SK-N-SH (cell line): ENCODE results near the gene TCFL5. TPM values are rescaled to one million over a fixed set of nuclear protein-coding genes. Genes with fewer than 3 reads are reported as not detected.

Experiments
- CTCF ChIA-PET: fragments of 300-600, 350-600 bp; formaldehyde crosslinking; extraction: SDS; loops from one replicate; lab custom pipeline; 2021; lab: Yijun Ruan, JAX
- POLR2A ChIA-PET: fragments of 350-600 bp; sonication (Branson Sonifier 250); formaldehyde crosslinking; extraction: SDS; loops from one replicate; lab custom pipeline; 2020; ENCODE audit warnings: antibody characterized with exemption, inconsistent platforms; lab: Yijun Ruan, JAX
- DNase-seq: peaks from one replicate; pipeline ENCODE4 v3.0.0; 2012
- H2AFZ ChIP-seq: fragments of 200-600 bp; sonication (generic); 2 replicates; pipeline ENCODE4 v1.8.1; 2016; ENCODE audit warnings: antibody characterized with exemption, mild to moderate bottlenecking, low read depth
- H3F3A ChIP-seq: fragments of 200-600 bp; sonication (generic); replicated peaks from 2 replicates; pipeline ENCODE3; 2016; ENCODE audit warnings: antibody characterized with exemption, mild to moderate bottlenecking; ENCODE audit not compliant: insufficient read depth
- H3K27ac ChIP-seq, 2 experiments: fragments of 200-500 bp in 1 of 2; fragments of 200-600 bp in 1 of 2; sonication (Bioruptor generic) in 1 of 2; sonication (generic), shearing (Covaris generic) in 1 of 2; 2 replicates each; pipeline versions ENCODE4 v1.5.1 to v1.6.1; 2014 to 2016; ENCODE audit warnings: low read depth in 2 of 2, inconsistent platforms in 1 of 2, low read length in 1 of 2, mild to moderate bottlenecking in 1 of 2, mixed read lengths in 1 of 2
- H3K27me3 ChIP-seq: fragments of 200-600 bp; sonication (generic), shearing (Covaris generic); 2 replicates; pipeline ENCODE4 v1.6.1; 2016; ENCODE audit warnings: mixed run types; ENCODE audit not compliant: insufficient read depth
- H3K36me3 ChIP-seq, 2 experiments: fragments of 200-500 bp in 1 of 2; fragments of 200-600 bp in 1 of 2; sonication (Bioruptor generic) in 1 of 2; sonication (generic) in 1 of 2; replicated peaks in 1 of 2; 2 replicates each; pipeline versions ENCODE3 to v1.5.1; 2014 to 2016; ENCODE audit warnings: low read length in 1 of 2, mild to moderate bottlenecking in 1 of 2; ENCODE audit not compliant: insufficient read depth in 2 of 2, control insufficient read depth in 1 of 2
- H3K4me1 ChIP-seq, 2 experiments: fragments of 200-500 bp in 1 of 2; fragments of 200-600 bp in 1 of 2; sonication (Bioruptor generic) in 1 of 2; sonication (generic), shearing (Covaris generic) in 1 of 2; 2 replicates each; pipeline versions ENCODE4 v1.5.1 to v1.6.1; 2014 to 2016; ENCODE audit warnings: low read depth in 1 of 2, low read length in 1 of 2, mixed run types in 1 of 2; ENCODE audit not compliant: insufficient read depth in 2 of 2, control insufficient read depth in 1 of 2
- H3K4me2 ChIP-seq: fragments of 200-600 bp; sonication (generic), shearing (Covaris generic); 2 replicates; pipeline ENCODE4 v1.6.1; 2017; ENCODE audit warnings: mixed run types
- H3K4me3 ChIP-seq, 2 experiments: fragments of 200-500 bp in 1 of 2; fragments of 200-600 bp in 1 of 2; sonication (Bioruptor generic) in 1 of 2; sonication (generic), shearing (Covaris generic) in 1 of 2; 2 replicates each; pipeline versions ENCODE4 v1.5.1 to v1.8.1; 2014 to 2016; ENCODE audit warnings: low read depth in 2 of 2, inconsistent platforms in 1 of 2, low read length in 1 of 2, mild to moderate bottlenecking in 1 of 2, mixed read lengths in 1 of 2, moderate library complexity in 1 of 2
- H3K79me2 ChIP-seq: fragments of 200-600 bp; sonication (generic); 2 replicates; pipeline ENCODE4 v1.8.1; 2017; ENCODE audit warnings: mild to moderate bottlenecking; ENCODE audit not compliant: insufficient read depth
- H3K9ac ChIP-seq: fragments of 200-600 bp; sonication (generic); 2 replicates; pipeline ENCODE4 v1.6.1; 2017; ENCODE audit warnings: mixed run types
- H3K9me2 ChIP-seq: fragments of 200-600 bp; sonication (generic); 2 replicates; pipeline ENCODE4 v1.6.1; 2017; ENCODE audit warnings: mixed run types
- H3K9me3 ChIP-seq: fragments of 200-600 bp; sonication (generic); 2 replicates; pipeline ENCODE4 v1.6.1; 2017; ENCODE audit warnings: mixed run types, mild to moderate bottlenecking, moderate library complexity
- H4K20me1 ChIP-seq: fragments of 200-600 bp; sonication (generic); 2 replicates; pipeline ENCODE4 v1.6.1; 2017; ENCODE audit warnings: mild to moderate bottlenecking, mixed run types; ENCODE audit not compliant: insufficient read depth
- FOSL2 ChIP-seq: IDR thresholded peaks from 2 replicates; pipeline ENCODE4 v1.4.0; 2012; ENCODE audit warnings: low read depth, mild to moderate bottlenecking, moderate library complexity, borderline replicate concordance
- GABPA ChIP-seq: IDR thresholded peaks from 2 replicates; pipeline ENCODE4 v1.4.0; 2012; ENCODE audit warnings: low read depth, mild to moderate bottlenecking
- MEF2A ChIP-seq: IDR thresholded peaks from 2 replicates; pipeline ENCODE4 v1.4.0; 2012; ENCODE audit warnings: low read depth, borderline replicate concordance
- NFIC ChIP-seq: IDR thresholded peaks from 2 replicates; pipeline ENCODE4 v1.4.0; 2012; ENCODE audit warnings: borderline replicate concordance
- RXRA ChIP-seq: IDR thresholded peaks from 2 replicates; pipeline ENCODE4 v1.4.0; 2012; ENCODE audit warnings: low read depth, mild to moderate bottlenecking, borderline replicate concordance
- SMC3 ChIP-seq: IDR thresholded peaks from 2 replicates; pipeline ENCODE4 v1.6.1; 2012; ENCODE audit warnings: low read depth, low read length, improper control_type of control experiment
- TEAD4 ChIP-seq: IDR thresholded peaks from 2 replicates; pipeline ENCODE4 v1.4.0; 2012; ENCODE audit warnings: mild to moderate bottlenecking, borderline replicate concordance; ENCODE audit not compliant: insufficient read depth
- YY1 ChIP-seq: IDR thresholded peaks from 2 replicates; pipeline ENCODE4 v1.4.0; 2012; ENCODE audit warnings: low read depth, mild to moderate bottlenecking
- WGBS: methylation state at CpG from one replicate; pipeline ENCODE4 v1.1.6; 2017; ENCODE audit warnings: low lambda C conversion rate; 5-methylcytosine and 5-hydroxymethylcytosine counted together
- polyA plus RNA-seq, 3 experiments: library from polyadenylated mRNA; depleted of rRNA; stranded (reverse); fragments of >200 nt; gene quantifications; 2 replicates each; pipeline ENCODE4 v1.2.3, GENCODE V29; 2012
- TF ChIP-seq, protein P1 (sequence below): IDR thresholded peaks from 2 replicates; pipeline ENCODE4 v1.4.0; 2012; ENCODE audit warnings: low read depth
- TF ChIP-seq, protein P2 (sequence below): IDR thresholded peaks from 2 replicates; pipeline ENCODE4; 2012
- TF ChIP-seq, protein P3 (sequence below): IDR thresholded peaks from 2 replicates; pipeline ENCODE4 v1.6.1; 2012; ENCODE audit warnings: mild to moderate bottlenecking, low read depth, low read length, moderate library complexity
- TF ChIP-seq, protein P4 (sequence below): fragments of 200-600 bp; sonication (generic); IDR thresholded peaks from 2 replicates; pipeline ENCODE4 v1.6.1; 2017; ENCODE audit warnings: antibody characterized with exemption, mild to moderate bottlenecking, moderate library complexity
- TF ChIP-seq, protein P5 (sequence below): fragments of 150-350 bp; IDR thresholded peaks from 2 replicates; pipeline ENCODE4 v1.6.1; 2016; ENCODE audit warnings: mild to moderate bottlenecking, low read depth, low read length

TCFL5 gene
- polyA plus RNA-seq, 1 of the 3 experiments (the other 2 are of a cell fraction): 10.1 TPM

DNA sequence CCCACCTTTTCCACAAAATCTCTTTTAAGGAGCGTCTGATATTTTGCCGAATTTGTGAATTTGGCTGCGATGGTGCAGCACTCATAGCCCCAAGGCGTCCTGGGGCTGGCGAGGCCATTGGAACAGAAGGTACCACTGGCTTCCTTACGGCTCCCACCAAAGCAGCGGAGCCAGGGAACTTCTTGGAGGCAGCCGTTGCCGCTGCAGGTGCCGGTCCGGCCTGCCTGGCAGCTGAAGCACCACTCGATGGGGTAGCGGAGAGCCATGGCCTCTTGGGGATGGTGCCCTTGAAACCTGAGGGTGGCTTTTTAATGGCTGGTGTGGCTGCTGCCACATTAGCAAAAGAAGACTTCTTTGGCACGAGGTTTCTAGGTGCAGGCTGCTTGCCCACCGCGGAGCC is 34.9 kb upstream of the TCFL5 start:
- no peak overlapping the region for H3K4me3 ChIP-seq
- peaks cover 5% of the 10 kb centered on the region; the same call in 1 of the 2 replicates for H4K20me1 ChIP-seq
- H3K9me3 ChIP-seq: no peaks in the 10 kb centered on the region
- DNase-seq: no peak
- H3F3A ChIP-seq: peaks cover 15% of the 10 kb centered on the region
- ChIA-PET POLR2A (no interaction called here), CTCF (interaction anchor here (1.0 to 9.8 kb wide), 3 partner anchors 19 to 76 kb away, joined by 3 to 181 read pairs (median 86); no protein-coding TSS in a partner anchor)
- peaks cover 37 to 70% of the 10 kb centered on the region in 2 experiments for H3K36me3 ChIP-seq
- H3K9ac ChIP-seq: no peak overlapping the region
- WGBS: 98% methylated on average over 8 of the region's 16 CpGs
- no peak for TF ChIP-seq SMC3
- no peak for TF ChIP-seq MEF2A
- TF ChIP-seq RXRA: no peak
- no peak overlapping the region for H3K27ac ChIP-seq
- no peak overlapping the region for H3K4me2 ChIP-seq
- H3K27me3 ChIP-seq: no peaks in the 10 kb centered on the region
- H3K79me2 ChIP-seq: peaks cover 13% of the 10 kb centered on the region; the same call in 1 of the 2 replicates
- peaks cover 4 to 15% of the 10 kb centered on the region in 2 experiments; a peak in 2 of 4 replicates for H3K4me1 ChIP-seq
- H3K9me2 ChIP-seq: no peaks in the 10 kb centered on the region
- no peak overlapping the region for H2AFZ ChIP-seq

DNA sequence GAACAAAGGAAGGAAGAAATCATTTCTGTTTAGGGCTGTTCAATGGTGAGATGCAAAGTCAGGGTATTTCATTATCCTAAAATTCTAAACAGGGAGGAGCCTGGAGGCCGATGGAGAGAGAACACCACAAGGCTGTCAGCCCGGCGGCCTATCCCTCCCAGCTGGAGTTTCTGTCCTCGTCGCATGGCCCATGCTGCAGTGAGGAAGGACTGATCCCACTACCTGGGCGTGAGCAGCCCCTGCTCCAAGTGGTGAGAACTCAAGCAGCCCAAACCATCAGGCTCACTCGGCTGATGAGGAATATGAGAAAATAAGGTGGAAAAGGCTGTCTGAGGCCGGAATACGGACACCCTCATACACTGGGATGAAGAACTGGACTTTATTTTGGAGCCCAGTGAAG is 33.9 kb upstream of the TCFL5 start:
- peaks cover 11% of the 10 kb centered on the region; the same call in 1 of the 2 replicates for H3K79me2 ChIP-seq
- H2AFZ ChIP-seq: no peak overlapping the region
- 92% methylated on average over 8 of the region's 9 CpGs for WGBS
- H3K4me3 ChIP-seq: no peak overlapping the region
- no peak overlapping the region for H3K4me2 ChIP-seq
- no peak for TF ChIP-seq FOSL2
- TF ChIP-seq, protein P1, sequence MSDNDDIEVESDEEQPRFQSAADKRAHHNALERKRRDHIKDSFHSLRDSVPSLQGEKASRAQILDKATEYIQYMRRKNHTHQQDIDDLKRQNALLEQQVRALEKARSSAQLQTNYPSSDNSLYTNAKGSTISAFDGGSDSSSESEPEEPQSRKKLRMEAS: no peak
- TF ChIP-seq, all 33 proteins: peak for 0
- Histone ChIP-seq H3K36me3 (peaks cover 43 to 70% of the 10 kb centered on the region in 2 experiments), H3K9ac (no peak overlapping the region), H3K27ac (no peak overlapping the region; a peak in 1 of 4 replicates), H3K9me3 (no peaks in the 10 kb centered on the region), H3K4me1 (peaks cover 3 to 13% of the 10 kb centered on the region in 2 experiments; a peak in 2 of 4 replicates), H3K9me2 (no peaks in the 10 kb centered on the region), H3F3A (peaks cover 5% of the 10 kb centered on the region), H3K27me3 (no peaks in the 10 kb centered on the region), H4K20me1 (peaks cover 3% of the 10 kb centered on the region; the same call in 1 of the 2 replicates)
- CTCF ChIA-PET: interaction anchor here (1.0 to 3.4 kb wide), 4 partner anchors 16 to 77 kb away, joined by 3 to 22 read pairs (median 6); no protein-coding TSS in a partner anchor
- DNase-seq: no peak
- POLR2A ChIA-PET: no interaction called here

DNA sequence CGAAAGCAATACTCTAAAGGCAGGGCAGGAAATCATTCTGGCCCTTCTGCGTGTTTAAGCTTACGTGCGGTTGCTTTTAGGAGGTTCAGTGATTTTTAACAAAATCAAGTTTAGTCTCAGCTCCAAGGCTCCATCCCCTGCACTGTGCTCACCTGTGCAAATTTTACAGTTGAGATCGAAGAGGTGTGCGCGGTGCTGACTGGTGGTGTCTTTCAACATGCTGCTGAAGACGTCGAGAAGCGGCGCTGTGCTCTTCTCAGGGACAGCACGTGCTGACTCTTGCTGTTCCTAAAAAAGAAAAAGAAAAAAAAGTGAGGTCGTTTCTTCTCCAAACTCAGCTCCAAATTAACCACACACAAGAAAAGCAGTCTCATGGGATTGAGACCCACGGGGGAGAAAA is 32.6 kb upstream of the TCFL5 start:
- Histone ChIP-seq H3K4me2 (no peak overlapping the region), H4K20me1 (no peaks in the 10 kb centered on the region; the same call in 1 of the 2 replicates), H3K4me3 (no peak overlapping the region), H3K79me2 (peaks cover 5% of the 10 kb centered on the region; the same call in 1 of the 2 replicates), H3K9ac (no peak overlapping the region), H3K36me3 (peaks cover 53 to 82% of the 10 kb centered on the region in 2 experiments), H3K9me2 (no peaks in the 10 kb centered on the region), H3K4me1 (peaks cover 0 to 1% of the 10 kb centered on the region in 2 experiments; a peak in 1 of 4 replicates), H3F3A (peaks cover 9% of the 10 kb centered on the region), H2AFZ (no peak overlapping the region), H3K27me3 (no peaks in the 10 kb centered on the region), H3K27ac (no peak overlapping the region), H3K9me3 (no peaks in the 10 kb centered on the region)
- ChIA-PET CTCF (interaction anchor here (0.8 to 3.4 kb wide), 11 partner anchors 8 to 78 kb away, joined by 3 to 22 read pairs (median 4); no protein-coding TSS in a partner anchor), POLR2A (no interaction called here)
- WGBS: 94% methylated on average over 14 of the region's 14 CpGs
- DNase-seq: no peak
- TF ChIP-seq NFIC (no peak), YY1 (no peak), GABPA (no peak), TEAD4 (no peak), RXRA (no peak)
- TF ChIP-seq, protein P2, sequence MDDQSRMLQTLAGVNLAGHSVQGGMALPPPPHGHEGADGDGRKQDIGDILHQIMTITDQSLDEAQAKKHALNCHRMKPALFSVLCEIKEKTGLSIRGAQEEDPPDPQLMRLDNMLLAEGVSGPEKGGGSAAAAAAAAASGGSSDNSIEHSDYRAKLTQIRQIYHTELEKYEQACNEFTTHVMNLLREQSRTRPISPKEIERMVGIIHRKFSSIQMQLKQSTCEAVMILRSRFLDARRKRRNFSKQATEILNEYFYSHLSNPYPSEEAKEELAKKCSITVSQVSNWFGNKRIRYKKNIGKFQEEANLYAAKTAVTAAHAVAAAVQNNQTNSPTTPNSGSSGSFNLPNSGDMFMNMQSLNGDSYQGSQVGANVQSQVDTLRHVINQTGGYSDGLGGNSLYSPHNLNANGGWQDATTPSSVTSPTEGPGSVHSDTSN: no peak
- TF ChIP-seq, protein P3, sequence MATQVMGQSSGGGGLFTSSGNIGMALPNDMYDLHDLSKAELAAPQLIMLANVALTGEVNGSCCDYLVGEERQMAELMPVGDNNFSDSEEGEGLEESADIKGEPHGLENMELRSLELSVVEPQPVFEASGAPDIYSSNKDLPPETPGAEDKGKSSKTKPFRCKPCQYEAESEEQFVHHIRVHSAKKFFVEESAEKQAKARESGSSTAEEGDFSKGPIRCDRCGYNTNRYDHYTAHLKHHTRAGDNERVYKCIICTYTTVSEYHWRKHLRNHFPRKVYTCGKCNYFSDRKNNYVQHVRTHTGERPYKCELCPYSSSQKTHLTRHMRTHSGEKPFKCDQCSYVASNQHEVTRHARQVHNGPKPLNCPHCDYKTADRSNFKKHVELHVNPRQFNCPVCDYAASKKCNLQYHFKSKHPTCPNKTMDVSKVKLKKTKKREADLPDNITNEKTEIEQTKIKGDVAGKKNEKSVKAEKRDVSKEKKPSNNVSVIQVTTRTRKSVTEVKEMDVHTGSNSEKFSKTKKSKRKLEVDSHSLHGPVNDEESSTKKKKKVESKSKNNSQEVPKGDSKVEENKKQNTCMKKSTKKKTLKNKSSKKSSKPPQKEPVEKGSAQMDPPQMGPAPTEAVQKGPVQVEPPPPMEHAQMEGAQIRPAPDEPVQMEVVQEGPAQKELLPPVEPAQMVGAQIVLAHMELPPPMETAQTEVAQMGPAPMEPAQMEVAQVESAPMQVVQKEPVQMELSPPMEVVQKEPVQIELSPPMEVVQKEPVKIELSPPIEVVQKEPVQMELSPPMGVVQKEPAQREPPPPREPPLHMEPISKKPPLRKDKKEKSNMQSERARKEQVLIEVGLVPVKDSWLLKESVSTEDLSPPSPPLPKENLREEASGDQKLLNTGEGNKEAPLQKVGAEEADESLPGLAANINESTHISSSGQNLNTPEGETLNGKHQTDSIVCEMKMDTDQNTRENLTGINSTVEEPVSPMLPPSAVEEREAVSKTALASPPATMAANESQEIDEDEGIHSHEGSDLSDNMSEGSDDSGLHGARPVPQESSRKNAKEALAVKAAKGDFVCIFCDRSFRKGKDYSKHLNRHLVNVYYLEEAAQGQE: no peak
- TF ChIP-seq, protein P4, sequence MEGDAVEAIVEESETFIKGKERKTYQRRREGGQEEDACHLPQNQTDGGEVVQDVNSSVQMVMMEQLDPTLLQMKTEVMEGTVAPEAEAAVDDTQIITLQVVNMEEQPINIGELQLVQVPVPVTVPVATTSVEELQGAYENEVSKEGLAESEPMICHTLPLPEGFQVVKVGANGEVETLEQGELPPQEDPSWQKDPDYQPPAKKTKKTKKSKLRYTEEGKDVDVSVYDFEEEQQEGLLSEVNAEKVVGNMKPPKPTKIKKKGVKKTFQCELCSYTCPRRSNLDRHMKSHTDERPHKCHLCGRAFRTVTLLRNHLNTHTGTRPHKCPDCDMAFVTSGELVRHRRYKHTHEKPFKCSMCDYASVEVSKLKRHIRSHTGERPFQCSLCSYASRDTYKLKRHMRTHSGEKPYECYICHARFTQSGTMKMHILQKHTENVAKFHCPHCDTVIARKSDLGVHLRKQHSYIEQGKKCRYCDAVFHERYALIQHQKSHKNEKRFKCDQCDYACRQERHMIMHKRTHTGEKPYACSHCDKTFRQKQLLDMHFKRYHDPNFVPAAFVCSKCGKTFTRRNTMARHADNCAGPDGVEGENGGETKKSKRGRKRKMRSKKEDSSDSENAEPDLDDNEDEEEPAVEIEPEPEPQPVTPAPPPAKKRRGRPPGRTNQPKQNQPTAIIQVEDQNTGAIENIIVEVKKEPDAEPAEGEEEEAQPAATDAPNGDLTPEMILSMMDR: no peak
- TF ChIP-seq, protein P5, sequence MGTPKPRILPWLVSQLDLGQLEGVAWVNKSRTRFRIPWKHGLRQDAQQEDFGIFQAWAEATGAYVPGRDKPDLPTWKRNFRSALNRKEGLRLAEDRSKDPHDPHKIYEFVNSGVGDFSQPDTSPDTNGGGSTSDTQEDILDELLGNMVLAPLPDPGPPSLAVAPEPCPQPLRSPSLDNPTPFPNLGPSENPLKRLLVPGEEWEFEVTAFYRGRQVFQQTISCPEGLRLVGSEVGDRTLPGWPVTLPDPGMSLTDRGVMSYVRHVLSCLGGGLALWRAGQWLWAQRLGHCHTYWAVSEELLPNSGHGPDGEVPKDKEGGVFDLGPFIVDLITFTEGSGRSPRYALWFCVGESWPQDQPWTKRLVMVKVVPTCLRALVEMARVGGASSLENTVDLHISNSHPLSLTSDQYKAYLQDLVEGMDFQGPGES: no peak
